ENCODE data around the gene KNCN.

KNCN gene

GRCh38 chr1:46558966-46559365 lies 7.5 kb upstream of the KNCN start:
- no peak for TF ChIP-seq JUND (IDR thresholded peaks at IDR 0.05; ENCODE audit: low read depth)
- in situ Hi-C loops (cut with HindIII; ENCODE audit: low pct_unique_long_range_greater_than_20kb, low sequenced_read_pairs) = no loop called here

GRCh38 chr1:46558141-46558963 lies 6.9 kb upstream of the KNCN start:
- in situ Hi-C loops (cut with HindIII; ENCODE audit: low pct_unique_long_range_greater_than_20kb, low sequenced_read_pairs) = no loop called here
- no peak for TF ChIP-seq JUND (IDR thresholded peaks at IDR 0.05; ENCODE audit: low read depth)
- no peak for DNase-seq (ENCODE audit: low read depth in 1 of 2, low spot score in 1 of 2)

More at GRCh38 chr1:46558966-46559365, 7.5 kb upstream of the KNCN start:
- DNase-seq (ENCODE audit: low read depth in 1 of 2, low spot score in 1 of 2) = no peak

- DNase-seq (ENCODE audit: low read depth in 1 of 2, low spot score in 1 of 2) = no peak
- no peak for TF ChIP-seq JUND (IDR thresholded peaks at IDR 0.05; ENCODE audit: low read depth)
- in situ Hi-C loops (cut with HindIII; ENCODE audit: low pct_unique_long_range_greater_than_20kb, low sequenced_read_pairs) = no loop called here
These were observed 6.0 kb upstream of the KNCN start for GRCh38 chr1:46557403-46557802.

- no peak for DNase-seq (ENCODE audit: low read depth in 1 of 2, low spot score in 1 of 2)
- in situ Hi-C loops (cut with HindIII; ENCODE audit: low pct_unique_long_range_greater_than_20kb, low sequenced_read_pairs) = no loop called here
- TF ChIP-seq JUND (IDR thresholded peaks at IDR 0.05; ENCODE audit: low read depth) = no peak
These were observed 5.4 kb upstream of the KNCN start for GRCh38 chr1:46556822-46557221.

- in situ Hi-C loops (cut with HindIII; ENCODE audit: low pct_unique_long_range_greater_than_20kb, low sequenced_read_pairs) = no loop called here
- no peak for DNase-seq (ENCODE audit: low read depth in 1 of 2, low spot score in 1 of 2)
- no peak for TF ChIP-seq JUND (IDR thresholded peaks at IDR 0.05; ENCODE audit: low read depth)
These were observed 4.6 kb upstream of the KNCN start for GRCh38 chr1:46555826-46556619.

GRCh38 chr1:46554597-46555381 lies 3.3 kb upstream of the KNCN start:
- no peak for TF ChIP-seq JUND (IDR thresholded peaks at IDR 0.05; ENCODE audit: low read depth)
- no peak for DNase-seq (ENCODE audit: low read depth in 1 of 2, low spot score in 1 of 2)
- in situ Hi-C loops (cut with HindIII; ENCODE audit: low pct_unique_long_range_greater_than_20kb, low sequenced_read_pairs) = no loop called here

- no peak for DNase-seq (ENCODE audit: low read depth in 1 of 2, low spot score in 1 of 2)
- no peak for TF ChIP-seq JUND (IDR thresholded peaks at IDR 0.05; ENCODE audit: low read depth)
- in situ Hi-C loops (cut with HindIII; ENCODE audit: low pct_unique_long_range_greater_than_20kb, low sequenced_read_pairs) = no loop called here
These were observed 2.8 kb upstream of the KNCN start for GRCh38 chr1:46554236-46554596.

- in situ Hi-C loops (cut with HindIII; ENCODE audit: low pct_unique_long_range_greater_than_20kb, low sequenced_read_pairs) = no loop called here
- no peak for DNase-seq (ENCODE audit: low read depth in 1 of 2, low spot score in 1 of 2)
- TF ChIP-seq JUND (IDR thresholded peaks at IDR 0.05; ENCODE audit: low read depth) = no peak
These were observed 2.1 kb upstream of the KNCN start for GRCh38 chr1:46553506-46553905.

- no peak for DNase-seq (ENCODE audit: low read depth in 1 of 2, low spot score in 1 of 2)
- no peak for TF ChIP-seq JUND (IDR thresholded peaks at IDR 0.05; ENCODE audit: low read depth)
- in situ Hi-C loops (cut with HindIII; ENCODE audit: low pct_unique_long_range_greater_than_20kb, low sequenced_read_pairs) = no loop called here
These were observed 1.1 kb upstream of the KNCN start for GRCh38 chr1:46552357-46553237.

GRCh38 chr1:46550751-46551231 lies 656 bp downstream of the KNCN start:
- TF ChIP-seq JUND (IDR thresholded peaks at IDR 0.05; ENCODE audit: low read depth) = no peak
- in situ Hi-C loops (cut with HindIII; ENCODE audit: low pct_unique_long_range_greater_than_20kb, low sequenced_read_pairs) = no loop called here
- no peak for DNase-seq (ENCODE audit: low read depth in 1 of 2, low spot score in 1 of 2)

- in situ Hi-C loops (cut with HindIII; ENCODE audit: low pct_unique_long_range_greater_than_20kb, low sequenced_read_pairs) = no loop called here
- no peak for TF ChIP-seq JUND (IDR thresholded peaks at IDR 0.05; ENCODE audit: low read depth)
- DNase-seq (ENCODE audit: low read depth in 1 of 2, low spot score in 1 of 2) = peak in 1 of 2 experiments; percentile 14
These were observed 1.5 kb downstream of the KNCN start for GRCh38 chr1:46549697-46550681.

All from T47D (cell line).